Chondrocyte (in vitro differentiated cells): Measurements from ENCODE around the gene IL9. TPM values are rescaled to one million over a fixed set of nuclear protein-coding genes. Genes with fewer than 3 reads are reported as not detected.

ENCODE experiments used
- DNase-seq: peaks from one replicate; pipeline ENCODE4 v3.0.0; 2021; ENCODE audit warnings: mixed read lengths, low spot score
- H3K27ac Mint-ChIP-seq: one replicate; pipeline ENCODE4 v1.8.0; 2021; ENCODE audit warnings: mild to moderate bottlenecking, moderate library complexity, mixed read lengths; ENCODE audit not compliant: unreplicated experiment
- H3K27me3 Mint-ChIP-seq: 2 replicates; pipeline ENCODE4 v1.8.0; 2021; ENCODE audit warnings: low read depth, mixed read lengths
- H3K36me3 Mint-ChIP-seq: 2 replicates; pipeline ENCODE4 v1.8.0; 2021; ENCODE audit warnings: low read depth, mixed read lengths
- H3K4me1 Mint-ChIP-seq: 2 replicates; pipeline ENCODE4 v1.8.0; 2021; ENCODE audit warnings: low read depth, mild to moderate bottlenecking, mixed read lengths
- H3K4me3 Mint-ChIP-seq: one replicate; pipeline ENCODE4 v1.8.0; 2021; ENCODE audit warnings: mild to moderate bottlenecking, moderate library complexity, mixed read lengths; ENCODE audit not compliant: unreplicated experiment
- H3K9me3 Mint-ChIP-seq: 2 replicates; pipeline ENCODE4 v1.8.0; 2021; ENCODE audit warnings: low read depth, mixed read lengths
- CTCF ChIP-seq: fragments of 200-600 bp; sonication (generic); IDR thresholded peaks from 2 replicates; pipeline ENCODE4 v1.5.0; 2021; ENCODE audit warnings: antibody characterized with exemption, mild to moderate bottlenecking, moderate library complexity
- total RNA-seq: library from RNA; stranded (reverse); gene quantifications from 3 replicates; pipeline ENCODE4 v1.2.1, GENCODE V29; 2021

Gene IL9
- total RNA-seq, 1 donor from 2014 or later = not detected

DNA sequence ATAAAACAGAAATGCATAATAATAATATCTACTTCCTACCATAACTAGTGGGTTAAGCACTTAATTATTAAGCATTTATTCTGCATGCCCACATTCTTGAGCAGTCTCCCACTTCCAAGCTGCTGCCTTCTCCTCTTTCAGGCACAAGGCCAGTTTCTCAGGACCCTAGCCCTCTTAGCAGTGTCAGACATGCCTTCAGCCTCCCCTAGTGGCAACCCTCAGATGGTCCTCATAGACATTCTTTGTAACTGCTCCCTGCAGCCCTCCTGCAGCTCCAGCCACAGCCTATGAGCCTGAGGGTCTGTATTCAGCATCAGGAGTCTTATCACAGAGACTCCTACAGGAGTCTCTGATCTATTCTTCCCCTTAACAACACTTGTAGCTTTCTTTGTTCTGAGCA lies 3.9 kb downstream of the IL9 start:
- Mint-ChIP-seq H3K27me3 (peaks cover 11% of the 10 kb centered on the region), H3K27ac (no peak overlapping the region), H3K36me3 (no peaks in the 10 kb centered on the region), H3K4me1 (peaks cover 16% of the 10 kb centered on the region), H3K9me3 (no peaks in the 10 kb centered on the region), H3K4me3 (no peak overlapping the region)
- DNase-seq = no peak
- TF ChIP-seq CTCF = peak; percentile 39

GRCh38 chr5:135891268-135891667 lies 4.4 kb downstream of the IL9 start:
- no peak for DNase-seq
- Mint-ChIP-seq H3K27me3 (peaks cover 12% of the 10 kb centered on the region), H3K4me1 (peaks cover 16% of the 10 kb centered on the region), H3K4me3 (no peak overlapping the region), H3K36me3 (no peaks in the 10 kb centered on the region), H3K27ac (no peak overlapping the region), H3K9me3 (no peaks in the 10 kb centered on the region)
- TF ChIP-seq CTCF = no peak

DNA sequence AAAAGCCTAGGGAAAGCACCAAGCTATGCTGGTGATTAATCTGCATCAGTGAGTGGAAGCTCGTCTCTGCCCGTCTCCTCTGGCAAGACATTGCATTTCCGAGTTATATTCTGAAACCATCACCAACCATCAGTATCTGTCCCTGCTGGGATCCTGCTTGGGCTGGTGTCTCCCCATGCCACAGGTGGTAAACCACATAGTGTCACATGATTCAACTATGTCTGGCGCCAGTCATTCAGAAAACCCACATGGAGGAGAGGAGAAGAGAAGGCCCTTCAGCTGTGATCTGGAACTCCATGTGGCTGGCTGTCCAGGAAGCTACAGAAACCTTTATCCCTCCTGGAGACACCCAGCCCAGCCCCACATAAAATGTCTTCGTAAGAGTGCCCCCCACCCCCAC lies 4.8 kb downstream of the IL9 start:
- DNase-seq = no peak
- H3K4me1 Mint-ChIP-seq = peaks cover 16% of the 10 kb centered on the region
- no peak for TF ChIP-seq CTCF
- no peaks in the 10 kb centered on the region for H3K36me3 Mint-ChIP-seq
- no peaks in the 10 kb centered on the region for H3K9me3 Mint-ChIP-seq
- no peak overlapping the region for H3K4me3 Mint-ChIP-seq
- H3K27me3 Mint-ChIP-seq = peaks cover 9% of the 10 kb centered on the region
- no peak overlapping the region for H3K27ac Mint-ChIP-seq

DNA sequence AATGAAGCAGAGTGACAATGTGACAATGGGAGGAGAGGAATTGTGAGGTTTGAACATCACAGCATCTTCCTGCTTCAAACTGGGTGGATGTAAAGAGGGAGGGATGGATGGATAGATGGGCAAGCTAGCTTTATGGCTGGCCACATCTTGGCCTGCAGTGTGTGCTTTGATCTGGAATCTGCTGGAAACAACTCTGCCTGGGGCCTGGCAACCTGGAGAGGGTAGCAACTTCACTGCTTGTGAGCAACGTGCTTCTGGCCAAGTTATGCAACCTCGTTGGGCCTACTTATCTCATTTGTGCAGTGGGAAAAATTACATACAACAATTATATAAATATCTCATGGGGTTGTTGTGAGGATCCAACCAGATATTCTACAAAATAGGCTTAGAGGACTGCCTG lies 5.3 kb downstream of the IL9 start:
- Mint-ChIP-seq H3K4me1 (peaks cover 16% of the 10 kb centered on the region), H3K4me3 (no peak overlapping the region), H3K27ac (no peak overlapping the region), H3K27me3 (peaks cover 8% of the 10 kb centered on the region), H3K36me3 (no peaks in the 10 kb centered on the region), H3K9me3 (no peaks in the 10 kb centered on the region)
- no peak for TF ChIP-seq CTCF
- no peak for DNase-seq

- no peak overlapping the region for H3K4me3 Mint-ChIP-seq
- no peak overlapping the region for H3K27ac Mint-ChIP-seq
- peaks cover 16% of the 10 kb centered on the region for H3K4me1 Mint-ChIP-seq
- no peaks in the 10 kb centered on the region for H3K36me3 Mint-ChIP-seq
- peaks cover 23% of the 10 kb centered on the region for H3K27me3 Mint-ChIP-seq
- DNase-seq = no peak
- TF ChIP-seq CTCF = no peak
- no peaks in the 10 kb centered on the region for H3K9me3 Mint-ChIP-seq
Measured at GRCh38 chr5:135887881-135888614, 7.6 kb downstream of the IL9 start.
